Activated T-cell treated with anti-CD3 and anti-CD28 coated beads, Interleukin-2, amount 50 U/mL, for 24 hours (primary cell): ENCODE data around the gene COX8C.

Experiments used
- DNase-seq: peaks from one replicate; pipeline ENCODE4 v3.0.0-alpha.2; 2020
- H3K27ac Mint-ChIP-seq: 2 replicates; pipeline ENCODE4 v1.8.0; 2020; ENCODE audit warnings: mild to moderate bottlenecking, mixed read lengths
- H3K27me3 Mint-ChIP-seq: 2 replicates; pipeline ENCODE4 v1.8.0; 2020; ENCODE audit warnings: mixed read lengths
- H3K36me3 Mint-ChIP-seq: 2 replicates; pipeline ENCODE4 v1.8.0; 2020; ENCODE audit warnings: low read depth, mixed read lengths
- H3K4me1 Mint-ChIP-seq: 2 replicates; pipeline ENCODE4 v1.8.0; 2020; ENCODE audit warnings: low read depth, mixed read lengths
- H3K4me3 Mint-ChIP-seq: 2 replicates; pipeline ENCODE4 v1.8.0; 2020; ENCODE audit warnings: mild to moderate bottlenecking, moderate library complexity, mixed read lengths
- H3K9me3 Mint-ChIP-seq: 2 replicates; pipeline ENCODE4 v1.8.0; 2020; ENCODE audit warnings: mixed read lengths

COX8C gene

GRCh38 chr14:93316716-93317115 is 30.3 kb upstream of the COX8C start:
- no peak overlapping the region for H3K4me3 Mint-ChIP-seq
- no peak overlapping the region for H3K27ac Mint-ChIP-seq
- H3K36me3 Mint-ChIP-seq, result peaks cover 14% of the 10 kb centered on the region
- no peak for DNase-seq
- no peaks in the 10 kb centered on the region for H3K9me3 Mint-ChIP-seq
- H3K27me3 Mint-ChIP-seq, result no peaks in the 10 kb centered on the region
- H3K4me1 Mint-ChIP-seq, result peaks cover 44% of the 10 kb centered on the region

- Mint-ChIP-seq H3K4me3 (no peak overlapping the region), H3K4me1 (peaks cover 46% of the 10 kb centered on the region), H3K27me3 (no peaks in the 10 kb centered on the region), H3K9me3 (no peaks in the 10 kb centered on the region), H3K27ac (no peak overlapping the region), H3K36me3 (peaks cover 18% of the 10 kb centered on the region)
- DNase-seq, result no peak
These were observed 29.6 kb upstream of the COX8C start for GRCh38 chr14:93317210-93317874.

GRCh38 chr14:93317875-93318807 is 28.8 kb upstream of the COX8C start:
- Mint-ChIP-seq H3K4me1 (peaks cover 44% of the 10 kb centered on the region), H3K9me3 (no peaks in the 10 kb centered on the region), H3K27me3 (no peaks in the 10 kb centered on the region), H3K27ac (no peak overlapping the region), H3K36me3 (peaks cover 21% of the 10 kb centered on the region), H3K4me3 (no peak overlapping the region)
- no peak for DNase-seq

- H3K36me3 Mint-ChIP-seq, result peaks cover 28% of the 10 kb centered on the region
- no peak overlapping the region for H3K4me3 Mint-ChIP-seq
- no peak for DNase-seq
- no peaks in the 10 kb centered on the region for H3K9me3 Mint-ChIP-seq
- H3K27ac Mint-ChIP-seq, result no peak overlapping the region
- peaks cover 51% of the 10 kb centered on the region for H3K4me1 Mint-ChIP-seq
- no peaks in the 10 kb centered on the region for H3K27me3 Mint-ChIP-seq
These were observed 28.1 kb upstream of the COX8C start for GRCh38 chr14:93318927-93319326.

- Mint-ChIP-seq H3K36me3 (peaks cover 33% of the 10 kb centered on the region), H3K4me1 (peaks cover 54% of the 10 kb centered on the region), H3K27me3 (no peaks in the 10 kb centered on the region), H3K4me3 (no peak overlapping the region), H3K27ac (no peak overlapping the region), H3K9me3 (no peaks in the 10 kb centered on the region)
- DNase-seq, result no peak
These were observed 27.5 kb upstream of the COX8C start for GRCh38 chr14:93319494-93319893.

- Mint-ChIP-seq H3K27me3 (no peaks in the 10 kb centered on the region), H3K9me3 (no peaks in the 10 kb centered on the region), H3K4me3 (no peak overlapping the region), H3K4me1 (peaks cover 58% of the 10 kb centered on the region), H3K27ac (peak overlapping the region; percentile 7), H3K36me3 (peaks cover 37% of the 10 kb centered on the region)
- no peak for DNase-seq
These were observed 27.0 kb upstream of the COX8C start for GRCh38 chr14:93319958-93320357.

- DNase-seq, result no peak
- Mint-ChIP-seq H3K9me3 (no peaks in the 10 kb centered on the region), H3K4me1 (peaks cover 61% of the 10 kb centered on the region), H3K4me3 (no peak overlapping the region), H3K27me3 (no peaks in the 10 kb centered on the region), H3K36me3 (peaks cover 37% of the 10 kb centered on the region), H3K27ac (no peak overlapping the region)
These were observed 26.5 kb upstream of the COX8C start for GRCh38 chr14:93320489-93320888.

GRCh38 chr14:93322929-93323599 is 23.9 kb upstream of the COX8C start:
- peaks cover 27% of the 10 kb centered on the region for H3K36me3 Mint-ChIP-seq
- H3K4me1 Mint-ChIP-seq, result peaks cover 64% of the 10 kb centered on the region

GRCh38 chr14:93323600-93324174 is 23.3 kb upstream of the COX8C start:
- H3K4me3 Mint-ChIP-seq, result no peak overlapping the region
- H3K36me3 Mint-ChIP-seq, result peaks cover 27% of the 10 kb centered on the region
- peaks cover 61% of the 10 kb centered on the region for H3K4me1 Mint-ChIP-seq
- DNase-seq, result no peak
- H3K27ac Mint-ChIP-seq, result no peak overlapping the region
- H3K27me3 Mint-ChIP-seq, result no peaks in the 10 kb centered on the region
- H3K9me3 Mint-ChIP-seq, result no peaks in the 10 kb centered on the region

More at GRCh38 chr14:93322929-93323599, 23.9 kb upstream of the COX8C start:
- Mint-ChIP-seq H3K27ac (no peak overlapping the region), H3K9me3 (no peaks in the 10 kb centered on the region), H3K27me3 (no peaks in the 10 kb centered on the region), H3K4me3 (no peak overlapping the region)
- DNase-seq, result no peak

- H3K36me3 Mint-ChIP-seq, result peaks cover 27% of the 10 kb centered on the region
- peaks cover 61% of the 10 kb centered on the region for H3K4me1 Mint-ChIP-seq
- DNase-seq, result no peak
- H3K4me3 Mint-ChIP-seq, result no peak overlapping the region
- H3K27ac Mint-ChIP-seq, result no peak overlapping the region
- H3K9me3 Mint-ChIP-seq, result no peaks in the 10 kb centered on the region
- H3K27me3 Mint-ChIP-seq, result no peaks in the 10 kb centered on the region
These were observed 20.8 kb upstream of the COX8C start for GRCh38 chr14:93326196-93326595.

- DNase-seq, result no peak
- H3K27ac Mint-ChIP-seq, result no peak overlapping the region
- peaks cover 61% of the 10 kb centered on the region for H3K4me1 Mint-ChIP-seq
- H3K36me3 Mint-ChIP-seq, result peaks cover 24% of the 10 kb centered on the region
- no peaks in the 10 kb centered on the region for H3K9me3 Mint-ChIP-seq
- no peak overlapping the region for H3K4me3 Mint-ChIP-seq
- H3K27me3 Mint-ChIP-seq, result no peaks in the 10 kb centered on the region
These were observed 18.4 kb upstream of the COX8C start for GRCh38 chr14:93328546-93328945.

GRCh38 chr14:93329965-93330608 is 16.9 kb upstream of the COX8C start:
- Mint-ChIP-seq H3K9me3 (no peaks in the 10 kb centered on the region), H3K4me1 (peaks cover 66% of the 10 kb centered on the region), H3K4me3 (no peak overlapping the region), H3K36me3 (peaks cover 12% of the 10 kb centered on the region), H3K27ac (peak overlapping the region; percentile 1), H3K27me3 (no peaks in the 10 kb centered on the region)
- DNase-seq, result no peak

- H3K36me3 Mint-ChIP-seq, result peaks cover 12% of the 10 kb centered on the region
- H3K4me3 Mint-ChIP-seq, result peak overlapping the region; percentile 91
- H3K27me3 Mint-ChIP-seq, result no peaks in the 10 kb centered on the region
- H3K9me3 Mint-ChIP-seq, result no peaks in the 10 kb centered on the region
- DNase-seq, result no peak
- H3K4me1 Mint-ChIP-seq, result peaks cover 63% of the 10 kb centered on the region
- peak overlapping the region; percentile 92 for H3K27ac Mint-ChIP-seq
These were observed 16.4 kb upstream of the COX8C start for GRCh38 chr14:93330609-93331000.
